Measurements from ENCODE around the gene SLC25A47.
"Not testable (repeated sequence)": the region's sequence is repeated elsewhere in the genome, so short reads cannot be mapped to it uniquely, and the experiment has no call there.

Gene SLC25A47

GRCh38 chr14:100290607-100291304, 32.4 kb upstream of the SLC25A47 start:
- no peak for DNase-seq

- DNase-seq, result no peak
These were observed 31.6 kb upstream of the SLC25A47 start for GRCh38 chr14:100291305-100292075.

GRCh38 chr14:100292301-100292775, 30.8 kb upstream of the SLC25A47 start:
- no peak for DNase-seq

- no peak for DNase-seq
These were observed 30.2 kb upstream of the SLC25A47 start for GRCh38 chr14:100292776-100293461.

- no peak for DNase-seq
These were observed 29.5 kb upstream of the SLC25A47 start for GRCh38 chr14:100293497-100294212.

GRCh38 chr14:100294213-100294962, 28.8 kb upstream of the SLC25A47 start:
- no peak for DNase-seq

GRCh38 chr14:100294963-100295330, 28.2 kb upstream of the SLC25A47 start:
- DNase-seq, result no peak

- DNase-seq, result no peak
These were observed 27.6 kb upstream of the SLC25A47 start for GRCh38 chr14:100295376-100296105.

- no peak for DNase-seq
These were observed 27.0 kb upstream of the SLC25A47 start for GRCh38 chr14:100296106-100296651.

GRCh38 chr14:100296729-100297128, 26.4 kb upstream of the SLC25A47 start:
- DNase-seq, result not testable (repeated sequence)

GRCh38 chr14:100297320-100298300, 25.5 kb upstream of the SLC25A47 start:
- DNase-seq, result no peak

- no peak for DNase-seq
These were observed 24.4 kb upstream of the SLC25A47 start for GRCh38 chr14:100298551-100299237.

- DNase-seq, result no peak
These were observed 23.9 kb upstream of the SLC25A47 start for GRCh38 chr14:100299238-100299560.

- DNase-seq, result no peak
These were observed 20.5 kb upstream of the SLC25A47 start for GRCh38 chr14:100302616-100303015.

GRCh38 chr14:100303179-100303578, 20.0 kb upstream of the SLC25A47 start:
- DNase-seq, result no peak

- DNase-seq, result no peak
These were observed 19.2 kb upstream of the SLC25A47 start for GRCh38 chr14:100303925-100304324.

- DNase-seq, result no peak
These were observed 18.3 kb upstream of the SLC25A47 start for GRCh38 chr14:100304825-100305323.

GRCh38 chr14:100305324-100306100, 17.6 kb upstream of the SLC25A47 start:
- peak; percentile 20 to 25 for DNase-seq

All from activated CD4-positive, alpha-beta T cell treated with anti-CD3 and anti-CD28 coated beads, Interleukin-2, amount 50 U/mL, for 4 hours (primary cell).